Body of pancreas (tissue), 4 donors: ENCODE data around the gene PRSS57. TPM values are rescaled to one million over a fixed set of nuclear protein-coding genes. Genes with fewer than 3 reads are reported as not detected.
A peak's percentile ranks its signal among the peaks of the same experiment; 100 is the strongest.
"Not testable (repeated sequence)": the region's sequence is repeated elsewhere in the genome, so short reads cannot be mapped to it uniquely, and the experiment has no call there.

ENCODE experiments used
- ATAC-seq: fragments of 150-250 bp; one replicate; pipeline ENCODE4 v1.9.1; 2016
- DNase-seq, 4 donors: peaks; one replicate each; pipeline ENCODE4 v3.0.0-alpha.2; 2019
- H3K27ac ChIP-seq, 4 donors: fragments of 200-600 bp; sonication (generic); 1 replicate in 3 of 4; 2 replicates in 1 of 4; pipeline versions ENCODE4 v1.5.1 to v1.6.1; 2016 to 2019; ENCODE audit warnings: mild to moderate bottlenecking in 1 of 4, mixed read lengths in 1 of 4, moderate library complexity in 1 of 4
- H3K27me3 ChIP-seq, 2 donors: fragments of 200-600 bp; sonication (generic); one replicate each; pipeline ENCODE4 v1.6.0; 2016; ENCODE audit warnings: mild to moderate bottlenecking in 1 of 2
- H3K36me3 ChIP-seq, 2 donors: fragments of 200-600 bp; sonication (generic); replicated peaks in 1 of 2; 2 replicates each; pipeline ENCODE4 v1.5.1; 2016; ENCODE audit warnings: low read depth in 2 of 2; ENCODE audit not compliant: insufficient read depth in 1 of 2
- H3K4me1 ChIP-seq: fragments of 200-600 bp; sonication (generic); one replicate; pipeline ENCODE4 v1.6.0; 2016
- H3K4me3 ChIP-seq, 2 donors: fragments of 200-600 bp; sonication (generic); 1 replicate in 1 of 2; 2 replicates in 1 of 2; pipeline ENCODE4 v1.5.1; 2016 to 2019
- H3K9me3 ChIP-seq, 3 donors: fragments of 200-600 bp; sonication (generic); 1 replicate in 2 of 3; 2 replicates in 1 of 3; pipeline ENCODE4 v1.5.1; 2016
- POLR2A ChIP-seq, 3 donors: fragments of 450-650 bp; IDR thresholded peaks; one replicate each; pipeline ENCODE4 v1.6.1; 2016; ENCODE audit warnings: antibody characterized with exemption in 3 of 3, mild to moderate bottlenecking in 2 of 3
- WGBS, 2 donors: methylation state at CpG; one replicate each; pipeline ENCODE4 v1.1.5; 2017; 5-methylcytosine and 5-hydroxymethylcytosine counted together
- intact Hi-C: fragments of 100-400 bp; cut with DNase I; formaldehyde crosslinking; loops from one replicate; pipeline ENCODE4 v1.15.1; 2023
- total RNA-seq, 2 donors: library from RNA; depleted of rRNA; stranded (reverse); fragments of >200 nt; gene quantifications; one replicate each; pipeline ENCODE4 v1.1.0, GENCODE V29; 2016
- TF ChIP-seq, protein P1 (sequence below), 7 experiments: fragments of 450-650 bp in 4 of 7; fragments of 200-600 bp in 3 of 7; sonication (generic) in 3 of 7; IDR thresholded peaks; one replicate each; pipeline ENCODE4 v1.5.1; 2016 to 2019; ENCODE audit warnings: antibody characterized with exemption in 7 of 7

PRSS57 gene
- total RNA-seq, 2 donors from 2014 or later: not detected

DNA sequence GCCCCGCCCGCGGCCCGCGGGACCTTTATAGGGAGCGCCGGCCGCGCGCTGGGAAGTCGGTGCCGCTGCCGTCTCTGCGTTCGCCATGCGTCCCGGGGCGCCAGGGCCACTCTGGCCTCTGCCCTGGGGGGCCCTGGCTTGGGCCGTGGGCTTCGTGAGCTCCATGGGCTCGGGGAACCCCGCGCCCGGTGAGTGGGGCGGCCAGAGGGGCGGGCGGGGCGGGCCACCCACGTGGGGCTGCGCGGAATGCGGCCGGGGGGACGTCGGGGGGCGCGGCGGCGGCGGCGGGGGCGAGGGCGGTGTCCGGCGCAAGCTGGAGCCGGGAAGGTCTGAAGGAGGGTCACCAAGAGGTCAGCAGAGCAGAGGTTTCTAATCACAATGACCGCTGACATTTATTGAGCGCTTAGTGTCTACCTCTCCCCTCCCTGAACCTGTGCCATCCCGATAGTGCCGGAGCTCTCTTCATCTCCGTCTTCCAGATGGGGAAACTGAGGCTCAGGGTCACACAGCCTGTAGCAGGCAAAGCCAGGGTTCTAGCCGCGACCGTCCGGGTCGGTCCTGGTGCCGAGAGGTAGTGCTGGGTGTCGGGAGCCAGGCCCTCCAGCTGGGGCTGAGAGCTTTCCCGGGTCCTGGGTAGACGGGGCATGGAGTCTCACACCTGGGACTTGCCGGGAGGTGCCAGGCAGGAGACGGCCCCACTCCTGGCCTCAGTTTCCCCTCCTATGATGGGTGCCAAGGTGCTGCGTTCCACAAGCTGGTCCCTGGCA, 18.7 kb downstream of the PRSS57 start, which contains the start of gene FSTL3:
Gene FSTL3 (plus strand): TSS at position 54 of the 767 bp plus-strand sequence. CDS start 32 bp downstream, at position 86.
- WGBS, 2 donors: 0 to 2% methylated on average over 7 to 44 of the region's 63 CpGs
- Histone ChIP-seq H3K36me3 (no peaks in the 10 kb centered on the region), H3K27ac (peak within 1 kb of the TSS; percentile 51 to 80 (median 64)), H3K4me1 (peaks cover 46% of the 10 kb centered on the region), H3K4me3 (no peak within 1 kb of the TSS), H3K27me3 (no peaks in the 10 kb centered on the region), H3K9me3 (no peaks in the 10 kb centered on the region)
- ATAC-seq (no peak), DNase-seq (no peak)
- intact Hi-C loops: no loop called here
- TF ChIP-seq POLR2A (IDR thresholded peaks at IDR 0.05): peak in 1 of 3 donors; percentile 16
- TF ChIP-seq, protein P1, sequence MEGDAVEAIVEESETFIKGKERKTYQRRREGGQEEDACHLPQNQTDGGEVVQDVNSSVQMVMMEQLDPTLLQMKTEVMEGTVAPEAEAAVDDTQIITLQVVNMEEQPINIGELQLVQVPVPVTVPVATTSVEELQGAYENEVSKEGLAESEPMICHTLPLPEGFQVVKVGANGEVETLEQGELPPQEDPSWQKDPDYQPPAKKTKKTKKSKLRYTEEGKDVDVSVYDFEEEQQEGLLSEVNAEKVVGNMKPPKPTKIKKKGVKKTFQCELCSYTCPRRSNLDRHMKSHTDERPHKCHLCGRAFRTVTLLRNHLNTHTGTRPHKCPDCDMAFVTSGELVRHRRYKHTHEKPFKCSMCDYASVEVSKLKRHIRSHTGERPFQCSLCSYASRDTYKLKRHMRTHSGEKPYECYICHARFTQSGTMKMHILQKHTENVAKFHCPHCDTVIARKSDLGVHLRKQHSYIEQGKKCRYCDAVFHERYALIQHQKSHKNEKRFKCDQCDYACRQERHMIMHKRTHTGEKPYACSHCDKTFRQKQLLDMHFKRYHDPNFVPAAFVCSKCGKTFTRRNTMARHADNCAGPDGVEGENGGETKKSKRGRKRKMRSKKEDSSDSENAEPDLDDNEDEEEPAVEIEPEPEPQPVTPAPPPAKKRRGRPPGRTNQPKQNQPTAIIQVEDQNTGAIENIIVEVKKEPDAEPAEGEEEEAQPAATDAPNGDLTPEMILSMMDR (IDR thresholded peaks at IDR 0.05): no peak

DNA sequence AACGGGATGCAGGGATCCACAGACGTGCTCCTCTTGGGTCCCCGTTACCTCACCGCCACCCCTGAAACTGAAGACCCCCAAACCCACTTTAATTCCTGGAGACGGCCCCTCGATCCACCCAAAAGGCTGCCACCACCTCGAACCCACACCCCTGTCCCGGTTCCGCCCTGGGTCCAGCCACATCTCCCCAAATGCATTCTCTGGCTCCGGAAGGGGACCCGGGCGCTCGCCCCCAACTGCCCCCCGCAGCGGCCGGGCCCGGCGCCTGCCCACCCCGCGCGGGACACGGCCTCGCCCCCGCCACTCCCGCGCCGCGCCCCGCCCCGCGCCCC, 19.3 kb downstream of the PRSS57 start:
- 13 to 15% methylated on average over 12 to 13 of the region's 31 CpGs for WGBS, 2 donors
- H3K27ac ChIP-seq: peak overlapping the region in 3 of 4 donors; percentile 38 to 73 (median 40)
- H3K4me1 ChIP-seq: peaks cover 46% of the 10 kb centered on the region
- H3K4me3 ChIP-seq: no peak overlapping the region
- no peaks in the 10 kb centered on the region for H3K36me3 ChIP-seq
- intact Hi-C loops: no loop called here
- TF ChIP-seq, protein P1 (IDR thresholded peaks at IDR 0.05): no peak
- no peak for TF ChIP-seq POLR2A (IDR thresholded peaks at IDR 0.05)
- ATAC-seq: no peak
- no peaks in the 10 kb centered on the region for H3K9me3 ChIP-seq
- DNase-seq: no peak
- H3K27me3 ChIP-seq: no peaks in the 10 kb centered on the region

DNA sequence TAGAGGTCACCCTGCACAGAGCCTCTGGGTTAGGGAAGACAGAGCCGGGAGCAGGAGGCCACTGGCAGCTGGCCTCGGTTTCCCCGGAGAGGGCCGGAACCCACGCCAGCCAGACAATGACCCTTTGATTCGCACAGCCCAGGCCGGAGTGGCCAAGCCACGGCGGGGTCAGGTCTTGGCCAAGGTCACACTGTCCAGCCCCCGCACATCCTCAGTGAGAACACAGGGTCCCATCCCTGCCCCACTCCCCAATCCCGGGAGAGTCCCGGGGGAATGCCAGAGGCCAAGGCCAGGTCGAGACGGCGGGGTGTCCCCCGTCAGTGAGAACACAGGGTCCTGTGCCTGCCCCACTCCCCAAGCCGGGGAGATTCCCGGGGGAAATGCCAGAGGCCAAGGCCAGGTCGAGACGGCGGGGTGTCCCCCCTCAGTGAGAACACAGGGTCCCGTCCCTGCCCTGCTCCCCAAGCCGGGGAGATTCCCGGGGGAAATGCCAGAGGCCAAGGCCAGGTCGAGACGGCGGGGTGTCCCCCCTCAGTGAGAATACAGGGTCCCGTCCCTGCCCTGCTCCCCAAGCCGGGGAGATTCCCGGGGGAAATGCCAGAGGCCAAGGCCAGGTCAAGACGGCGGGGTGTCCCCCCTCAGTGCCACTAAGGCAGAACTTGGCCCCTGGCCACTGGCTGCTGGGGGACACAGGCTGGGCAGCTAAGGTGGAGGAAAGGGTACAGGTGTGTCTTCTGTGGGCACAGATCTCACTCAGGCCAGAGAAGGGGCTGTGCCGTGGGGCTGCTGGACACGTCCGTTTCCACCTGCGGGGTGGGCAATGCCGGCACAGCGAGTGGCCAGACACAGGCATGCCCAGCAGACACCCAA, 20.7 kb downstream of the PRSS57 start:
- no peak for DNase-seq

DNA sequence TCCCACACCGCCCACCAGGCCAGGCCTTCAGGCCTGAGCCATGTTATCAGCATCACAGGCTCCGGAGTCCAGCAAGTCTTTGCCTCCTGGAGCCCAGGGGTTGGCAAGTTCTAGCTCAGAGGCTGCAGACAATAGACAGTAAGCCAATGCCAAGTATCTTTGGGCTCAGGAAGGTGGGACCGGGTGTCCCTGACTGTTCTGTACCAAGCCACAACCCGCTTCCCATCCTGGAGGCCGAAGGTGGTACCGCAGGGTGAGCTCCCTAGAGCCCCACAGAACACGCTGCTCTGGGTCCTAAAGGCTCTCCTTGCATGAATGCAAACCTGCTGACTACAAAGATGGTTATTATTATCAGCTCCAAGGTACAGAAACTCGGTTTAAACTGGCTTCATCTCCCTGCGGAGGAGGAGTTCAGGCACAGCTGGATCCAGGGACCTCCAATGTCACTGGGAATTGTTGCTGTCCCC, 24.6 kb downstream of the PRSS57 start:
- intact Hi-C loops: no loop called here

More for the DNA sequence above, 20.7 kb downstream of the PRSS57 start:
- no peak overlapping the region for H3K4me3 ChIP-seq
- no peaks in the 10 kb centered on the region for H3K27me3 ChIP-seq
- H3K27ac ChIP-seq: peak overlapping the region in 2 of 4 donors; percentile 38 to 48
- no peaks in the 10 kb centered on the region for H3K9me3 ChIP-seq
- no peak for ATAC-seq
- H3K4me1 ChIP-seq: peaks cover 41% of the 10 kb centered on the region
- intact Hi-C loops: no loop called here
- WGBS, 2 donors: 11 to 18% methylated on average over 5 to 38 of the region's 38 CpGs
- no peaks in the 10 kb centered on the region for H3K36me3 ChIP-seq
- TF ChIP-seq, protein P1 (IDR thresholded peaks at IDR 0.05): no peak
- no peak for TF ChIP-seq POLR2A (IDR thresholded peaks at IDR 0.05)

DNA sequence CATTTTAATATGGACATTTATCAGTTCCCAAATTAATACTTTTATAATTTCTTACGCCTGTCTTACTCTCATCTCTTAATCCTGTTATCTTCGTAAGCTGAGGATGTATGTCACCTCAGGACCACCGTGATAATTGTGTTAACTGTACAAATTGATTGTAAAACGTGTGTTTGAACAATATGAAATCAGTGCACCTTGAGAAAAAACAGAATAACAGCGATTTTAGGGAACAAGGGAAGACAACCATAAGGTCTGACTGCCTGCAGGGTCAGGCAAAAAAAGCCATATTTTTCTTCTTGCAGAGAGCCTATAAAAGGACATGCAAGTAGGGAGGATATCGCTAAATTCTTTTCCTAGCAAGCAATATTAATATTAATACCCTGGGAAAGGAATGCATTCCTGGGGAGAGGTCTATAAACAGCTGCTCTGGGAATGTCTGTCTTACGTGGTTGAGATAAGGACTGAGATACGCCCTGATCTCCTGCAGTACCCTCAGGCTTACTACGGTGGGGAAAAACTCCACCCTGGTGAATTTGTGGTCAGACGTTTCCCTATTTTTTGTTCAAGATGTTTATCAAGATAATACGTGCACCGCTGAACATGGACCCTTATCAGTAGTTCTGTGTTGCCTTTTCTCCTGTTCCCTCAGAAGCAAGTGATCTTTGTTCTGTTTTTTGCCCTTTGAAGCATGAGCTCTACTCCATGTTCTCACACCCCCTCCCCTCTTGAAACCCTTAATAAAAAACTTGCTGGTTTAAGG, 26.4 kb downstream of the PRSS57 start:
- intact Hi-C loops: loop anchor here (5.0 kb wide), 1 partner anchor 63 kb away; no protein-coding TSS in a partner anchor
- not testable (repeated sequence) for H3K27ac ChIP-seq, H3K9me3 ChIP-seq, H3K27me3 ChIP-seq, DNase-seq, H3K36me3 ChIP-seq, H3K4me3 ChIP-seq, ATAC-seq
- 45 to 51% methylated on average over 12 of the region's 12 CpGs for WGBS, 2 donors
- H3K4me1 ChIP-seq: peaks cover 14% of the 10 kb centered on the region

More for the DNA sequence above, 24.6 kb downstream of the PRSS57 start:
- H3K4me1 ChIP-seq: peaks cover 11% of the 10 kb centered on the region
- H3K27ac ChIP-seq: no peak overlapping the region
- no peaks in the 10 kb centered on the region for H3K27me3 ChIP-seq
- ATAC-seq (no peak), DNase-seq (no peak)
- H3K4me3 ChIP-seq: no peak overlapping the region
- no peaks in the 10 kb centered on the region for H3K36me3 ChIP-seq
- TF ChIP-seq POLR2A (IDR thresholded peaks at IDR 0.05): no peak
- TF ChIP-seq, protein P1 (IDR thresholded peaks at IDR 0.05): no peak
- no peaks in the 10 kb centered on the region for H3K9me3 ChIP-seq
- WGBS, 2 donors: 60 to 72% methylated on average over 2 to 9 of the region's 9 CpGs

DNA sequence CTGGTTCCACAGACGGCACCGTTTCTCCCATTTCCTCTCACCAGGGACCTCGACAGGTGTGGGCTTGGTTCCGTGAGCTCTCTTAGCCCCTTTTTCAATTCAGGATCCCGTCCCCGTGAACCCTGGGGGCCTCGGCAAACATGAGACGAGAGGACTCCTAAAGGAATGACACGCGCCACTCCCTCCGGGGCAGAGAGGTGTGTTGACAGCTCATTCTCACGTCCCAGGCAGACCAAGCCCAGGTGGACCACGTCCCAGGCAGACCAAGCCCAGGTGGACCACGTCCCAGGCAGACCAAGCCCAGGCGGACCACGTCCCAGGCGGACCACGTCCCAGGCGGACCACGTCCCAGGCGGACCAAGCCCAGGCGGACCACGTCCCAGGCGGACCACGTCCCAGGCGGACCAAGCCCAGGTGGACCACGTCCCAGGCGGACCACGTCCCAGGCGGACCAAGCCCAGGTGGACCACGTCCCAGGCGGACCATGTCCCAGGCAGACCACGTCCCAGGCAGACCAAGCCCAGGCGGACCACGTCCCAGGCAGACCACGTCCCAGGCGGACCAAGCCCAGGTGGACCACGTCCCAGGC, 28.2 kb downstream of the PRSS57 start:
- not testable (repeated sequence) for H3K27me3 ChIP-seq, H3K9me3 ChIP-seq, ATAC-seq, H3K4me3 ChIP-seq, H3K36me3 ChIP-seq, H3K27ac ChIP-seq
- peak in 1 of 4 donors; percentile 10 for DNase-seq
- peaks cover 21% of the 10 kb centered on the region for H3K4me1 ChIP-seq
- intact Hi-C loops: loop anchor here (5.0 kb wide), 1 partner anchor 65 kb away; no protein-coding TSS in a partner anchor
- 69 to 81% methylated on average over 12 to 37 of the region's 38 CpGs for WGBS, 2 donors
